Measurements from ENCODE around the gene MATR3.

GRCh38 chr5:139267481-139267880 is 26.1 kb upstream of the MATR3 start:
- TF ChIP-seq, protein P1, sequence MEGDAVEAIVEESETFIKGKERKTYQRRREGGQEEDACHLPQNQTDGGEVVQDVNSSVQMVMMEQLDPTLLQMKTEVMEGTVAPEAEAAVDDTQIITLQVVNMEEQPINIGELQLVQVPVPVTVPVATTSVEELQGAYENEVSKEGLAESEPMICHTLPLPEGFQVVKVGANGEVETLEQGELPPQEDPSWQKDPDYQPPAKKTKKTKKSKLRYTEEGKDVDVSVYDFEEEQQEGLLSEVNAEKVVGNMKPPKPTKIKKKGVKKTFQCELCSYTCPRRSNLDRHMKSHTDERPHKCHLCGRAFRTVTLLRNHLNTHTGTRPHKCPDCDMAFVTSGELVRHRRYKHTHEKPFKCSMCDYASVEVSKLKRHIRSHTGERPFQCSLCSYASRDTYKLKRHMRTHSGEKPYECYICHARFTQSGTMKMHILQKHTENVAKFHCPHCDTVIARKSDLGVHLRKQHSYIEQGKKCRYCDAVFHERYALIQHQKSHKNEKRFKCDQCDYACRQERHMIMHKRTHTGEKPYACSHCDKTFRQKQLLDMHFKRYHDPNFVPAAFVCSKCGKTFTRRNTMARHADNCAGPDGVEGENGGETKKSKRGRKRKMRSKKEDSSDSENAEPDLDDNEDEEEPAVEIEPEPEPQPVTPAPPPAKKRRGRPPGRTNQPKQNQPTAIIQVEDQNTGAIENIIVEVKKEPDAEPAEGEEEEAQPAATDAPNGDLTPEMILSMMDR (IDR thresholded peaks at IDR 0.05), result no peak
- TF ChIP-seq POLR2A (IDR thresholded peaks at IDR 0.05), result no peak
